ENCODE data around the gene ASTN2.

The ASTN2 gene

DNA sequence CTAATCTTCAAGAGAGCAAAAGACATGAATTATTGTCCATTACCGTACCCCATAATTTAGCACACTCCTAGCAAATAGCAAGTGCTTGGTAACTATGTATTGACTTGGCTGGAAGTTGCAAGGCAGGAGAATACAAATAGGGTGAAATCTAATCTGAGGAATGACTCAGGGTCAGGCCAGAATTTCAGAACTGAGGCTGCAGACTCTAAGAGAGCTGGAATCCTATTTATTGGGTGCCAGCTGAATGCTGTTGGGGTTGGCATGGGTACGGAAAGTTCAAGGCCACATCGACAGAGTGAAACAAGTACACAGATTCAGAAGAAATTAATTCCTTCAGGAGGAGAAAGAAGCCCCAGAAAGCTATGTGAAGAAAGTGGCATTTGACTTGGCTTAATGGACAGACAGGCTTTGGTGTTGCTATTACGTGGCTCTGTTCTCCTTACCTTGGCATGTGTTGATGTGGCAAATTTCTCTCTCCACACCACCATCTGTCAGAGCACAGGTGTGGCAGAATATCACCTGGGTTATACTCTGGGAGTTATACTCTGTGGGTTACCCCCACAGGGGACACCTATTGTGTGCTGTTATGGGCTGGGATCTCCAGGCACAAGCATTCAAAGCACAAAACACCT lies 20.9 kb upstream of the ASTN2 start:
- H3K36me3 ChIP-seq (ENCODE audit: control insufficient read depth, low read length) = no peaks in the 10 kb centered on the region

DNA sequence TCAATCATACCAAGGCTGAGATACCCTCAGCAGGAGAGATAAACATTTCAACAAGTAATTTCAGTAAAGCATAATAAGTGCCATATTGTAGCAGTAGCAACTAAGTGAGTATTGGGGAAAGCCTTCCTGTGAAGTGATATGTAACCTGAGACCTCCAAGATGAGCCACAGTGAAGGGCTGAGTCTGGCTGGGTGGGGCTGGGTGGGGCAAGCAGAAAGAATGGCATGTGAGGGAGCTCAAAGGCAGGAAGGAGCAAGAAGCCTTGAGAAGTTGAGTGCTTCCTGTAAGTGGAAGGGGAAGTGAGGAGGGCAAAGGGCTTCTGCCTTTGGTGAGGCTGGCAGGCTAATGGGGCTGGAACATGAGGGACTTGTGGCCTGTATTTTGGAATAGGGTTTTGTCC lies 19.7 kb upstream of the ASTN2 start:
- Histone ChIP-seq H3K4me3 (ENCODE audit: low read length) (no peak overlapping the region), H3K27me3 (ENCODE audit: control insufficient read depth, low read length) (no peaks in the 10 kb centered on the region), H3F3A (ENCODE audit: control insufficient read depth, insufficient read depth) (no peaks in the 10 kb centered on the region), H3K4me1 (ENCODE audit: control insufficient read depth, low read length) (no peaks in the 10 kb centered on the region), H3K79me2 (ENCODE audit: control insufficient read depth, low read length) (no peaks in the 10 kb centered on the region), H3K9me2 (replicated peaks; ENCODE audit: control insufficient read depth, low read length) (no peaks in the 10 kb centered on the region), H4K20me1 (ENCODE audit: control insufficient read depth, insufficient read depth, low read depth, low read length) (no peaks in the 10 kb centered on the region), H3K9me3 (ENCODE audit: control insufficient read depth, insufficient read depth, low read length) (no peaks in the 10 kb centered on the region), H3K4me2 (ENCODE audit: low read length) (no peak overlapping the region), H3K27ac (ENCODE audit: low read depth, low read length) (no peak overlapping the region), H3K36me3 (ENCODE audit: control insufficient read depth, low read length) (no peaks in the 10 kb centered on the region)
- TF ChIP-seq CTCF (IDR thresholded peaks at IDR 0.05; ENCODE audit: low read depth, low read length, poor library complexity, severe bottlenecking) = no peak
- no peak for TF ChIP-seq EZH2phosphoT487 (IDR thresholded peaks at IDR 0.05; ENCODE audit: borderline replicate concordance, low read length)

More for the DNA sequence above, 20.9 kb upstream of the ASTN2 start:
- H3K4me3 ChIP-seq (ENCODE audit: low read length) = no peak overlapping the region
- H3K79me2 ChIP-seq (ENCODE audit: control insufficient read depth, low read length) = no peaks in the 10 kb centered on the region
- H3K9me3 ChIP-seq (ENCODE audit: control insufficient read depth, insufficient read depth, low read length) = no peaks in the 10 kb centered on the region
- no peaks in the 10 kb centered on the region for H4K20me1 ChIP-seq (ENCODE audit: control insufficient read depth, insufficient read depth, low read depth, low read length)
- no peaks in the 10 kb centered on the region for H3F3A ChIP-seq (ENCODE audit: control insufficient read depth, insufficient read depth)
- H3K9me2 ChIP-seq (replicated peaks; ENCODE audit: control insufficient read depth, low read length) = no peaks in the 10 kb centered on the region
- H3K4me2 ChIP-seq (ENCODE audit: low read length) = no peak overlapping the region
- no peak overlapping the region for H3K27ac ChIP-seq (ENCODE audit: low read depth, low read length)
- TF ChIP-seq CTCF (IDR thresholded peaks at IDR 0.05; ENCODE audit: low read depth, low read length, poor library complexity, severe bottlenecking) = no peak
- no peak for TF ChIP-seq EZH2phosphoT487 (IDR thresholded peaks at IDR 0.05; ENCODE audit: borderline replicate concordance, low read length)
- H3K27me3 ChIP-seq (ENCODE audit: control insufficient read depth, low read length) = no peaks in the 10 kb centered on the region
- no peaks in the 10 kb centered on the region for H3K4me1 ChIP-seq (ENCODE audit: control insufficient read depth, low read length)

- Histone ChIP-seq H3K9me3 (ENCODE audit: control insufficient read depth, insufficient read depth, low read length) (no peaks in the 10 kb centered on the region), H3K4me2 (ENCODE audit: low read length) (no peak overlapping the region), H3K4me3 (ENCODE audit: low read length) (no peak overlapping the region), H3K79me2 (ENCODE audit: control insufficient read depth, low read length) (no peaks in the 10 kb centered on the region), H4K20me1 (ENCODE audit: control insufficient read depth, insufficient read depth, low read depth, low read length) (no peaks in the 10 kb centered on the region), H3K4me1 (ENCODE audit: control insufficient read depth, low read length) (peaks cover 13% of the 10 kb centered on the region), H3K36me3 (ENCODE audit: control insufficient read depth, low read length) (no peaks in the 10 kb centered on the region), H3F3A (ENCODE audit: control insufficient read depth, insufficient read depth) (no peaks in the 10 kb centered on the region), H3K27ac (ENCODE audit: low read depth, low read length) (no peak overlapping the region), H3K9me2 (replicated peaks; ENCODE audit: control insufficient read depth, low read length) (no peaks in the 10 kb centered on the region), H3K27me3 (ENCODE audit: control insufficient read depth, low read length) (no peaks in the 10 kb centered on the region)
- TF ChIP-seq EZH2phosphoT487 (IDR thresholded peaks at IDR 0.05; ENCODE audit: borderline replicate concordance, low read length) = no peak
- no peak for TF ChIP-seq CTCF (IDR thresholded peaks at IDR 0.05; ENCODE audit: low read depth, low read length, poor library complexity, severe bottlenecking)
Measured at GRCh38 chr9:117430813-117431212, 16.0 kb upstream of the ASTN2 start.

Measured in DOHH2 (cell line).